Posterior vena cava (tissue), 2 donors: ENCODE data around the gene HELT. TPM values are rescaled to one million over a fixed set of nuclear protein-coding genes. Genes with fewer than 3 reads are reported as not detected.
"Not testable (repeated sequence)": the region's sequence is repeated elsewhere in the genome, so short reads cannot be mapped to it uniquely, and the experiment has no call there.

Experiments used
- DNase-seq: peaks from one replicate; pipeline ENCODE4 v3.0.0-alpha.2; 2020; ENCODE audit warnings: low spot score
- intact Hi-C, 2 donors: fragments of 100-400 bp; cut with DNase I; formaldehyde crosslinking; loops; one replicate each; pipeline versions ENCODE4 v1.14.1 to v1.14.2; 2022 to 2023
- long read RNA-seq, 2 donors: library from polyadenylated mRNA; unstranded; transcript quantifications; one replicate each; pipeline ENCODE4 v2.0.0, GENCODE V29; 2020 to 2021
- total RNA-seq, 2 donors: library from RNA; stranded (reverse); fragmentation: NEBNext Ultra II Directional; extraction: Animal tissue kit (Norgen Biotek cat#: 25700); gene quantifications; one replicate each; pipeline ENCODE4 v1.2.1, GENCODE V29; 2021
- donor health status: DM: yes; HTN: yes; CAD: no.
- donor health status: DM: yes; HTN: yes; CAD: no.

The HELT gene, protein sequence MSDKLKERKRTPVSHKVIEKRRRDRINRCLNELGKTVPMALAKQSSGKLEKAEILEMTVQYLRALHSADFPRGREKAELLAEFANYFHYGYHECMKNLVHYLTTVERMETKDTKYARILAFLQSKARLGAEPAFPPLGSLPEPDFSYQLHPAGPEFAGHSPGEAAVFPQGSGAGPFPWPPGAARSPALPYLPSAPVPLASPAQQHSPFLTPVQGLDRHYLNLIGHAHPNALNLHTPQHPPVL
- total RNA-seq = not detected
- long read RNA-seq, donor 1 = 0 reads
- long read RNA-seq, donor 2 = 0 reads

DNA sequence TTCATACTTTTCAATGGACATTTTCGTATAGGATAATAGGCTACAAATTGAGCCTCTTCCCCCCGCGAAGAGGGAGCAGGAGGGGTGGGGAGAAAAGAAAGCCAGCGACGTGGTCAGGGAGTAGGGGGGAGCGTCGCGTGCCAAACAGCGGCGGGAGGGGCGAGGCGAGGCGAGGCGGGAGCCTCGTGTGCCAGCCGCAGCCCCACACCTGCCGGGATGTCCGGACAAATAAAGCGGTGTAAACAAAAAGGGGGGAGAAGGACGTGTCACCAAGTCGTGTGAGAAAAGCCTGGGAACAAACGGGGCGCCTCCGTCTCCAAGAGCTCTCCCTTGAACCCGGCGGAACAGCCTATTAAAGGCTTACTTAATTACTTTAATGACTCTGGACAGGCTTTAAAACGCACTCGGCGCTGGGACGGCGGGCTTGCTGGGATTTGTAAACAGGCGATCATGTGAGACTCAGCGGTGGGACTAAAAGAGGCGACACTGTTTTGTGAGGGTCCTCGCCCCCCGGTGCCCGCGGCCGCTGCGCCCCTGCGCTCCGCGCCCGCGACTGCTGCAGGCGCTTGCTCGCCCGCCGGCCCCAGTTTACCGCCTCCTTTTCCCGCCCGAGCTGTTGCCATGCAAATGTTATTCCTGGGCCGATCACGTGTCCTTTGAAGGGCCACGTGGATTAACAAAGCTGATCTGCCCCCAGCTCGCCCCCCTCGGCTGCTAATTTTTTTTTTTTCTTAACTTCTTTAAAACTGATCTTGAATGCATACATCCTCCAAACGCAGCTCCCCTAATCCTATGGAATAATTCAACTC, at the start of gene HELT:
Gene HELT (plus strand): TSS at position 527 of the 809 bp plus-strand sequence. CDS start 439 bp downstream, outside the sequence.
- DNase-seq = peak; percentile 80
- intact Hi-C loops = no loop called here

DNA sequence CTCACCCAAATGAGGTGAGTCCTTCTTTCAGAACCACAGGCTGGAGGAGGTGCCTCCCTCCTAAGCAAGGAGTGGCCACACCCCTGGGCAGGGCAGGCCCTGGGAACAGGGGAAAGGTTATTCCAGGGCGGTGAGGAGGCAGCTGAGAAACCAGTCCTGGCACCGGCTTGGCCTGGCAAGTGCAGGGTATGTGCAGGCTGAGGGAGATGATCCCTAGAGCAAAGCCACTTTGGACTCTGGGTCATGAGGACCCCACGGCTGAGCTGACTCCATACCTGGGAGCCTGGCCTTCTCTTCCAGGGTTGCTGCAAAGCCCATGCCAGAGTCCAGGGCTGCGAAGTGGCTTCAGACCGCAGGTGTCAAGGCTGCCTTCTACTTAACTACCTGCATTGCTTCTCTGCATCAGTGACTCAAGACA, 49.5 kb upstream of the HELT start:
- intact Hi-C loops = no loop called here
- no peak for DNase-seq

DNA sequence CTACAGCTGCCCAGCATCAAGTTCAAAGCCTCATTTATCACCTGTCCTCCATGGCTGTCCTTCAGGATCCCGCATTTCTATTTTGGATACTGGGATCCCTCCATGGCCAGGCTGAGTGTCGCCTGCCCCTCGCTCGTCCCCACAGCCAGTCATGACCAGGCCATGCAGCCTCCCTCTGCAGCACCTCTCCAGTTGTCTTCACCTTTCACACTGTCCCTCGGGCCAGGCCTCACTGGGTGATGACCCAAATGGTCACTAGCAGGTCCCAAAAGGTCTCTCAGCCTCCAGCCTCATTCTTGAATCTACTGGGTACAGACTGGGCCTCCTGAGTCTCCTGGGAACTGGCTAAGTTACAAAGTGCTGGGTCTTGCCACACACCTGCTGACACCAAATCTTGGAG, 48.7 kb upstream of the HELT start:
- DNase-seq = no peak

DNA sequence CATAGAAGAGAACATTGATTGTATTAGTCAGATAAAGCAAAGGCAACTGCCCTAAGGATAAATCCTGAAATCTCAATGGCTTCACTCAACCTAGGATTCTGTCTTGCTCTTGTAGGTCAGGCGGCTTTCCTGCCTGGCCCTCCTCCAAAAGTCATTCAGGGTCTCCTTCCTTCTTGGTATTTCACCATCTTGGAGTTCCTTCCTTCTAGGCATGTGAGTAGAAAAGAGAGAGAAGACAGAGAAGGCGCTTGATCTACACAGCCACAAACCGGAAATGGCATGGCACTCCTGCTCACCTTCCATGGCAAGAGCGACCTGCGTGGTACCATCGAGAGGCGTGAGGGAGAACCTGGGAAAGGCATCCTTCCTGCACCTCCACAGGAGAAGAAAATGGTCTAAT, 45.3 kb upstream of the HELT start:
- no peak for DNase-seq
- intact Hi-C loops = no loop called here

More for the DNA sequence above, 48.7 kb upstream of the HELT start:
- intact Hi-C loops = no loop called here

DNA sequence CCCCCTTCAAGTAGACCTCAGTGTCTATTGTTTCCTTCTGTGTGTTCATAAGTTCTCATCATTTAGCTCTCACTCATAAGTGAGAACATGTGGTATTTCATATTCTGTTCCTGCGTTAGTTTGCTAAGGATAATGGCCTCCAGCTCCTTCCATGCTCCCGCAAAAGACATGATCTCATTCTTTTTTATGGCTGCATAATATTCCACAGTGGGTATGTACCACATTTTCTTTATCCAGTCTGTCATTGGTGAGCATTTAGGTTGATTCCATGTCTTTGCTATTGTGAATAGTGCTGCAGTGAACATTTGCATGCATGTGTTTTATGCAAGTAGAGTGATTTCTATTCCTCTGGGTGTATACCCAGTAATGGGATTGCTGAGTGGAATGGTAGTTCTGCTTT, 41.9 kb upstream of the HELT start:
- intact Hi-C loops, DNase-seq: not testable (repeated sequence)

DNA sequence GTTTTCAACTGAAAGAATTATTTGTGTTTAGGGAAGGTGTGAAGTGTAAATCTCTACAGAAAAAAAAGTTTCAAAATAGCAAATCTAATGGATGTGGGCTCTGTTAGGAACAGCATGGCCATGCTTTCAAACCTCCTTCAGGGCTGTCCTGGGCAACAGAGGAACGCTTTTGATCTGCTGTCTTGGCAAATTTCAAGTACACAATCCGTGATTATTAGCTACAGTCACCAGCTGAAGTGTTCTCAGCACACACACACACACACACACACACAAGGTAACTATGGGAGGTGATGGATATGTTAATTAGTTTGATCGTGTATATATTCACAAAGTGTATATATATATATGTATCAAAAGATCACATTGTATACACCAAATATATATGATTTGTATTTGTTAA, 40.5 kb upstream of the HELT start:
- no peak for DNase-seq
- intact Hi-C loops = no loop called here

DNA sequence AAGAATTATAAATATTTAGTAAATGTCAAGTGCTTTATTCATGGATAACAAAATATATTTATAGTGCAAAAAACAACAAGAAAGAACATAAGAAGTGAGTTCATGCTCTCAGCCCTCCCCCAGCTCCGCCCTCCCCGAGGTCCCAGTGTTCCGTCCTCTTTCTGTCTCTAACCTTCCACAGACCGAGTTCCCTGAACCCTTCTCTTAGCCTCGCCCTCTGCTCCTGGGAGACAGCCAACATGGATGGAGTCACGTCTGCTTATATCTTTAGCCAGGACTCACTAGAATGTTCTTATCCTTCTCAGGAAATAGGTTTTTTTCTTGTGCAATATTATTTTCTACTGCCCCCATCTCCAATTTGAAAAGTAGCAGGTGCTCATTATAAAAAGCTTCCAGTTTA, 40.1 kb upstream of the HELT start:
- intact Hi-C loops = no loop called here
- no peak for DNase-seq

DNA sequence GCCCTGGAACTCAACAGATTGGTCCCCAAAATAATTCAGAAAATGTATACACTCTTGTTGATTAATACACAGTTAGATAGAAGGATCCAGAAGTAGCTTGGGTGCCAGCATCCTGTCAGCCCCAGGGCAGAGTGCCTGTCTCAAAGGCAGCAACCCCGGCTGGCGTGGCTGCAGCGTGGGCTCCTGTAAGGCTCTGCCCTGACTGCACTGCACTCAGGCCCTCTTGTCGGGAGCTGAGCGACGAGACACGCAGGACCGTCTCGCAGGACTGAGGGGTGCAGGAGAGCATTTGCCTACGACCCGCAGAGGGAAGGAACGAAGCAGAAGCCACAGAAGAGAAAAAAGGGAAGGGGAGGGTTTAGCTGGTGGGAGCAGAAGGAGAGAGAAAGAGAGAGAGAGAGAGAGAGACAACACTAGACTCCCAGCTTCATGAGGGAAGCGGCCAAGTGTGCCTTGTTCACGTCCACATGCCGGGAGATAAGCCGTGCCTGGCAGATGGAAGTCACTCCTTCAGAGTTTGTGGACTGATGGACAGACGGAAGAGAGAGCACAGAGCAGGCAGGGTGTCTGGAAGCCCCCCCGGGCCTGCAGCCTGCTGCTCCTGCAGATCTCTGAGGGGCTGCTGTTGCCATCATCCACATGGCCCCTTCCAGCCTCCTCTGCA, 38.7 kb upstream of the HELT start:
- intact Hi-C loops = loop anchor here in 1 of 2 donors (10.0 kb wide), 1 partner anchor 235 kb away; no protein-coding TSS in a partner anchor
- no peak for DNase-seq

DNA sequence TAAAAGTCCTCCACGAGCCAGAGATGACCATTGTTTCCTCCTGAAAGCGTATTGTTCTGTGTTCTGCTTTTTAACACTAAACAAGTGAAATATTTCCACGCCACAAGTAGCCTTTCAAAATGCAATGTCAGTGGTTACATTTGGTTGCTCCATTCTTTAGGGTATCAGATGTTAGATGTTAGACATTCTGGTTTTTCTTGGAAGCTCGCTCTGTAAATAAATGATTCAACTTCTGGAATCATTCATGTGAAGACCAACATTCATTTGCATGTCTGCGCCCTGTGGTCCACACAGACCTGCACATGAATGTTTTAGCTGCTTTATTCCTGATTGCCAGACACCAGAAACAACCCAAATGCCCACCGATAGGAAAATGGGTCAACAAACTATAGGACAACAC, 38.0 kb upstream of the HELT start:
- intact Hi-C loops = loop anchor here in 1 of 2 donors (10.0 kb wide), 1 partner anchor 235 kb away; no protein-coding TSS in a partner anchor

DNA sequence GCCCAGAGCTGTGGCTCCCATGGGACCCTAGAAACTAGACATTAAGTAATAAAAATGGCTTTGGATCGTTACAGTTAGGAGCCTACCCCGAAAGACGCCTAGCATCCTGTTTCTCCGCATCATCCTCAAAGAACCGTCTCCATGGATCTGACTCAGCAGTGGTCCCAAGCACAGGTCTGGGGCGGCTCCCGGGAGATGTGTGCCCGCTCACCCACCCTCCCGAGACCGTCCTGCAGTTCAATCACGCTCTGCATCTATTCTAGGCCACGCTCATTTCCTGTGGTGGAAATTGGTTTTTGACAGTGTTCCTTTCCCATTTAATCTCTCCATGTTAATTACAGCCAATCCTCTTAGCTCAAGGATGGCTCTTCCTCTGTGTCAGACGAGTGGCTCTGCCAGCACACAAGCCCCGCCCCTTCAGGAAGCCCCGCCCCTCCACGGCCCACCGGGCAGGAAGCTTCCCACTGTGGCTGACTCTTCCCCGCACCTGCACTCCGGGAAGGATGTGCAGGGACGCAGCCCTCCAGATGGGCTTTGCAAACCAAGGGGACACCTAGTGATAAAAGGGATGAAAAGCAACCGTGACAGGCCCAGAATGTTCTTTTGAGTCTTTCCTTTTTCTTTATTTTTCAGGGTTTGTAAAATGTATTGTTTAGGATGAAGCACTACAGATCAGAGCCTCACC, 34.5 kb upstream of the HELT start:
- intact Hi-C loops = loop anchor here in 1 of 2 donors (10.0 kb wide), 1 partner anchor 239 kb away; no protein-coding TSS in a partner anchor
- DNase-seq = peak; percentile 89

More for the DNA sequence above, 38.0 kb upstream of the HELT start:
- DNase-seq = no peak

DNA sequence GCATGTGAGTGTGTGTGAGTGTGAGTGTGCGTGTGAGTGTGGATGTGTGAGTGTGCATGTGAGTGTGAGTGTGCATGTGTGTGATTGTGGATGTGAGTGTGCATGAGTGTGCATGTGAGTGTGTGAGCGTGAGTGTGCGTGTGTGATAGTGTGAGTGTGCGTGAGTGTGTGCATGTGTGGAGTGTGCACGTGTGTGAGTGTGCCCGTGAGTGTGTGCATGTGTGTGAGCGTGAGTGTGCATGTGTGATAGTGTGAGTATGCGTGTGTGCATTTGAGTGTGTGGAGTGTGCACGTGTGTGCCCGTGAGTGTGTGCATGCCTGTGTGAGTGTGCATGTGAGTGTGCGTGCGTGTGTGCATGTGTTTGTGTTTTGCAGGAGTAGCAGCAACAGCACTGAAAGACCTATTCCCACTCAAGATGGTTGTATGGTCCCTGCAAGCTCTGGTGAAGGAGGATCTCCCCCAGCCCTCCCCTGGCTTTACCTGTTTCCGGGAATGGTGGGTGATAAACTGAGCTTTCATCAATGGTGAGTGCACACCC, 30.7 kb upstream of the HELT start:
- intact Hi-C loops = loop anchor here in 1 of 2 donors (10.0 kb wide), 1 partner anchor 243 kb away; no protein-coding TSS in a partner anchor
- no peak for DNase-seq

DNA sequence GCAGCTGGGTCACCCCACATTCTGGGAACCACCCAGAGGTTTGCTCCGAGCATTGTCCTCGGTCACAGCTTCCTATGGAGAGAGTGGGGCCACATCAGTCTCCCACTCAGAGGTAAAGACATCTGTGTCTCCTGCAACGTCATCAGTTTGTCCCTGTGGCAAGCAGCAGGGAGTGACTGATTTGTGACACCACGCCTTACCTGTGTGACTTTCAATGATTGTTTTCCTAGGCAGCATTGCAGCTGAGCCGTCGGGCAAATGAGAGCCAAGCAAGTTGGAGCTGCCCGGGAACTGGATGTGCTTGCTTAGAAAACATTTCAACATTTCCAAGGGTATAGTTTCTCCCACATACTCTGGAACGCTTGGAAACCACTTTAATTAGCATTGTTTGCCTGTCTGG, 29.7 kb upstream of the HELT start:
- intact Hi-C loops = loop anchor here in 1 of 2 donors (10.0 kb wide), 1 partner anchor 244 kb away; no protein-coding TSS in a partner anchor
- DNase-seq = no peak

DNA sequence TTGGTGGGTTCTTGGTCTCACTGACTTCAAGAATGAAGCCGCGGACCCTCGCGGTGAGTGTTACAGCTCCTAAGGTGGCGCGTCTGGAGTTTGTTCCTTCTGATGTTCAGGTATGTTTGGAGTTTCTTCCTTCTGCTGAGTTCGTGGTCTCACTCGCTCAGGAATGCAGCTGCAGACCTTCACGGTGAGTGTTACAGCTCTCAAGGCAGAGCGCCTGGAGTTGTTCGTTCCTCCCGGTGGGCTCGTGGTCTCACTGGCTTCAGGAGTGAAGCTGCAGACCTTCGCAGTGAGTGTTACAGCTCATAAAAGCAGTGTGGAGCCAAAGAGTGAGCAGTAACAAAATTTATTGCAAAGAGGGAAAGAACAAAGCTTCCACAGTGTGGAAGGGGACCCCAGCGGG, 29.0 kb upstream of the HELT start:
- DNase-seq = not testable (repeated sequence)
- intact Hi-C loops = loop anchor here in 1 of 2 donors (10.0 kb wide), 1 partner anchor 244 kb away; no protein-coding TSS in a partner anchor

DNA sequence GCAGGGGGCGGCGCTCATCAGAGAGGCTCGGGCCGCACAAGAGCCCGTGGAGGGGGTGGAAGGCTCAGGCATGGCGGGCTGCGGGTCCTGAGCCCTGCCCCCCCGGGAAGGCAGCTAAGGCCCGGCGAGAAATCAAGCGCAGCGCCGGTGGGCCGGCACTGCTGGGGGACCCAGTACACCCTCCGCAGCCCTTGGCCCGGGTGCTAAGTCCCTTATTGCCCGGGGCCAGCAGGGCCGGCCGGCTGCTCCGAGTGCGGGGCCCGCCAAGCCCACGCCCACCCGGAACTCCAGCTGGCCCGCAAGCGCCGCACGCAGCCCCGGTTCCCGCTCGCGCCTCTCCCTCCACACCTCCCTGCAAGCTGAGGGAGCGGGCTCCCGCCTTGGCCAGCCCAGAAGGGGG, 28.2 kb upstream of the HELT start:
- DNase-seq, intact Hi-C loops: not testable (repeated sequence)

DNA sequence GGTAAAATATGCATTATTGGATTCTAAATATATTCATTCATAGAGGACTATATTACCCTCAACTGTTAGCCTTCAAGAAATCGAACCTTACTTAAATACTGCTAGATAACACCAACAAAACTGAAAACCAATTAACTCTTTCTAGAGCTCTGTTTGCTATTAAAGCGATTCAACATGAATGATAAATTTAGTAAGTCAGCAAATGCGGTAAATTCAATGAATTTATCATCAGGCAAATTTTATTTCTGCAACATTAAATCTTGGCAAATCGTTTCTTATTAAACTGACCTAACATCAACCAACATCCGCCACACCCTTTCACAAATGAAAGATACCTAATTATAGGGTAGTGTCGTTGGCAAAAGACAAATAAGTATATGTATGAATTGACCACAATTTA, 26.4 kb upstream of the HELT start:
- intact Hi-C loops = no loop called here
- no peak for DNase-seq

DNA sequence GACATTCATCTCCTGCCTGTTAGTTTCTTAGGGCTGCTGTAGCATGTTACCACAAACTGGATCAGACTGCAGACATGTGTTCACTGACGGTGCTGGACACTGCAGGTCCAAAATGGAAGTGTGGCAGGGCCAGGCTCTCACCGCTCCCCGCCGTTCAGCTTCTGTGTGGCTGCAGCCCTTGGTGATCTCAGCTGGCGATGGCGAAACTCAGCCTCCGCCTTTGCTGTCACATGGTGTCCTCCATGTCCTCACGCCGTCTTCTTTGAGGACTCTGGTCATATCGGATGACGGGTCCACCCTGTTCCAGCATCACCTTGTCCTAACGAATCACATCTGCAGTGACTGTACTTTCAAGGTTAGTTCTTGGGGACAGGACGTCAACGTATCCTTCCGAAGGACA, 25.9 kb upstream of the HELT start:
- intact Hi-C loops = no loop called here
- no peak for DNase-seq

DNA sequence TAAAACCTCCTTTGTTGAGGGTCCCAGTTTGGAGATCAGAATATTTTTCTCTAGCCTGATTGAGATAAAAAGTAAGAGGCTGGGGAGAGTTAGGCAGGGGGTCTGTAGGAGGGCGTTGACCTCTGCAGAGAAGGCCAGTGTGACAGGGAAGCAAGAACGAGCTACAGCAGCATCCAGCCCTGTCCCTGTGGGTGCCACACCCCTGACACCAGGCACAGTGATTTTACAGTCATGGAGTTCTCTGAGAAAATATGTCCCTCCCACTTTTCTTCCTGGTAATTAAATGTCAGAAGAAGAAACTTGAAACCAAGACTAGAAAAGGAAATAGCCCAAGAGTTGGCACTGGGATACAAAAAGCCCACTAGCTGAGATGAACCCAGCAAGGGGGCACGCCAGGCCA, 25.0 kb upstream of the HELT start:
- intact Hi-C loops = no loop called here
- DNase-seq = no peak

DNA sequence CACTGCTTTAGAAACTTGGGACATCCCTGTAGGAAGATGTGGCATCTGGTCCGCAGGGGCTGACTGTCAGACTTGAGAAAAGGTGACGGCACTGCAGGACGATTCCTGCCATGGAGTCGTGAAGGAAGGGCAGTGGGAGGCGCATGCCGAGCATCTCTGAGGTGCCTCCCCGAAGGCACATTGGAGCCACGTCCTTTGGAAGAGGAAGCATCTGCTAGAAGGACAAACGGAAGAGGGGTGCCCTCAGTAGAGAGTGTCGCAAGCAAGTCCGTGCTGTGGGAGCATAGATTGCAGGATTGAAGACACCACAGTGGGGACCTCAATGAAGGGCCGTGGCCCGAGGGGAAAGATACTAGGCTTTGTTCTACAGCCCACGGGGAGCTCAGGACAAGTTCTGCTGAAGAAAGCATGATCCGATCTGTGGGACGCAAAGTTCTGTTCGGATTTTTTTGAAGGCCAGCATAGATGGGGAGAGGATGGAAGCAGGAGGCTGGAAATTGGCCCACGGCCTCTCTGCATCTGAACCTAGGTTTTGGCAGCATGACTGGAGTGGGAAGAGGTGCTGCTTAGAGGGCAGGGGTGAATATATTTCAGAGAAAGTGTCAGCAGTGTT, 24.2 kb upstream of the HELT start:
- intact Hi-C loops = no loop called here
- no peak for DNase-seq

DNA sequence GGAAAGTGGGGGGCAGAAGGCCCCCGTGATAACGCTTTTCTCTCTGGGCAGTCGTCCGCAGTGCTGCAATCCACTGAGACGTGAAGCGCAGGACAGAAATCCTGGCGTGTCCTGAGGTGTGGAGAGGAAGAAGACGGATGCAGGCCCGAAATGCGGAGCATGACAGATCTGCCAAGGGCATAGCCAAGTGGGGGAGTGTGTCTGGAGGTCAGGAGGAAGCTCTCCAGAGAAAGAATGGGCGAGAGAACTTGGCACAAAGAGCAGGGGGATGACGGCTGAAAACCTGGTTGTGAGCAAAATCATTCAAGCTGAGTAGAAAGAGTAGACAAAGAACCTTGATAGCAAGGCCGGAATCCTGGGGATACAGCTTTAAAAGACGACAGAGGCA, 23.7 kb upstream of the HELT start:
- DNase-seq = no peak
- intact Hi-C loops = no loop called here
